Vagina (tissue), 2 donors: Measurements from ENCODE around the gene RFWD3.

Experiments
- POLR2A ChIP-seq, 2 donors: fragments of 450-650 bp; IDR thresholded peaks; one replicate each; pipeline ENCODE4 v1.6.1; 2017; ENCODE audit warnings: antibody characterized with exemption in 2 of 2, mild to moderate bottlenecking in 2 of 2, moderate library complexity in 2 of 2
- POLR2AphosphoS5 ChIP-seq, 2 donors: sonication (generic); formaldehyde crosslinking; IDR thresholded peaks; one replicate each; pipeline ENCODE4 v1.9.0; 2017; ENCODE audit warnings: antibody characterized with exemption in 2 of 2, mild to moderate bottlenecking in 2 of 2, low read depth in 1 of 2; ENCODE audit not compliant: insufficient read depth in 1 of 2
- TF ChIP-seq, protein P1 (sequence below), 3 experiments: fragments of 450-650 bp in 2 of 3; fragments of 200-600 bp in 1 of 3; sonication (generic) in 1 of 3; IDR thresholded peaks; one replicate each; pipeline ENCODE4 v1.5.1; 2017 to 2019; ENCODE audit warnings: antibody characterized with exemption in 3 of 3, mild to moderate bottlenecking in 2 of 3, moderate library complexity in 2 of 3

- TF ChIP-seq POLR2A (IDR thresholded peaks at IDR 0.05) (no peak), POLR2AphosphoS5 (IDR thresholded peaks at IDR 0.05; ENCODE audit: insufficient read depth in 1 of 2, low read depth in 1 of 2) (no peak)
- TF ChIP-seq, protein P1, sequence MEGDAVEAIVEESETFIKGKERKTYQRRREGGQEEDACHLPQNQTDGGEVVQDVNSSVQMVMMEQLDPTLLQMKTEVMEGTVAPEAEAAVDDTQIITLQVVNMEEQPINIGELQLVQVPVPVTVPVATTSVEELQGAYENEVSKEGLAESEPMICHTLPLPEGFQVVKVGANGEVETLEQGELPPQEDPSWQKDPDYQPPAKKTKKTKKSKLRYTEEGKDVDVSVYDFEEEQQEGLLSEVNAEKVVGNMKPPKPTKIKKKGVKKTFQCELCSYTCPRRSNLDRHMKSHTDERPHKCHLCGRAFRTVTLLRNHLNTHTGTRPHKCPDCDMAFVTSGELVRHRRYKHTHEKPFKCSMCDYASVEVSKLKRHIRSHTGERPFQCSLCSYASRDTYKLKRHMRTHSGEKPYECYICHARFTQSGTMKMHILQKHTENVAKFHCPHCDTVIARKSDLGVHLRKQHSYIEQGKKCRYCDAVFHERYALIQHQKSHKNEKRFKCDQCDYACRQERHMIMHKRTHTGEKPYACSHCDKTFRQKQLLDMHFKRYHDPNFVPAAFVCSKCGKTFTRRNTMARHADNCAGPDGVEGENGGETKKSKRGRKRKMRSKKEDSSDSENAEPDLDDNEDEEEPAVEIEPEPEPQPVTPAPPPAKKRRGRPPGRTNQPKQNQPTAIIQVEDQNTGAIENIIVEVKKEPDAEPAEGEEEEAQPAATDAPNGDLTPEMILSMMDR (IDR thresholded peaks at IDR 0.05): no peak
Observed at GRCh38 chr16:74677868-74678267, 11.2 kb upstream of the RFWD3 start.
